ENCODE results near the gene MBOAT7.
A peak's percentile ranks its signal among the peaks of the same experiment; 100 is the strongest.
"Not testable (repeated sequence)": the region's sequence is repeated elsewhere in the genome, so short reads cannot be mapped to it uniquely, and the experiment has no call there.

Gene MBOAT7

DNA sequence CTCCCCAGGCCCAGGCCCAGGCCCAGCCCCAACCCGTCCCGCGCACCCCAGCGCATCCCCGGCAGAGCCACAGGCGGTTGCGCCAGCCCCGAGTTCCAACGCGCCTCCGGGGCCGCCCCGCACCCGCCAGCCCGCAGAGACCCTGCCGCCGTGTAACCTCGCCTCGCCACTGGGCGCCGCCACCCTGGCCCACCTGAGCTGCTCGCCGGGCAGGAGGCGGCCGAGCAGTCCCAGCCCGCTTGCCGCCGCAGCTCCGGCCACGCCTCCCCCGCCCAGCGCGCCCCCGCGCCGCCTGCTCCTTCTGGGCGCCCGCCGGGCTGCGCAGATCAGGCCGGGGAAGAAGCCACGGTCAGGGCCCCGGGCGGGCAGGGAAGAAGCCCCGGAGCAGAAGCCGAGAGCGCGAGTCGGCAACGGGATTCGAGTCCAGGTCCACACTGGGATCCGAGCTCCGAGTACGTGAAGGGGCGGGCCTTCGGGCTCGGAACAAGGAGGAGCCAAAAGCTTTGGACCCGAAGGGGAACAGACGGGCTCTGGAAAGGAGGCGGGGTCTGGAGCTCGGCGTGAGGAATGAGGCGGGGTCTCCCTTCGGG is at the start of gene MBOAT7:
MBOAT7 (minus strand) TSS at position 436 of the 590 bp plus-strand sequence. CDS start 1,072 bp downstream, outside the sequence.
- DNase-seq, result no peak

GRCh38 chr19:54233941-54234340 is 44.6 kb upstream of the MBOAT7 start:
- DNase-seq, result no peak

DNA sequence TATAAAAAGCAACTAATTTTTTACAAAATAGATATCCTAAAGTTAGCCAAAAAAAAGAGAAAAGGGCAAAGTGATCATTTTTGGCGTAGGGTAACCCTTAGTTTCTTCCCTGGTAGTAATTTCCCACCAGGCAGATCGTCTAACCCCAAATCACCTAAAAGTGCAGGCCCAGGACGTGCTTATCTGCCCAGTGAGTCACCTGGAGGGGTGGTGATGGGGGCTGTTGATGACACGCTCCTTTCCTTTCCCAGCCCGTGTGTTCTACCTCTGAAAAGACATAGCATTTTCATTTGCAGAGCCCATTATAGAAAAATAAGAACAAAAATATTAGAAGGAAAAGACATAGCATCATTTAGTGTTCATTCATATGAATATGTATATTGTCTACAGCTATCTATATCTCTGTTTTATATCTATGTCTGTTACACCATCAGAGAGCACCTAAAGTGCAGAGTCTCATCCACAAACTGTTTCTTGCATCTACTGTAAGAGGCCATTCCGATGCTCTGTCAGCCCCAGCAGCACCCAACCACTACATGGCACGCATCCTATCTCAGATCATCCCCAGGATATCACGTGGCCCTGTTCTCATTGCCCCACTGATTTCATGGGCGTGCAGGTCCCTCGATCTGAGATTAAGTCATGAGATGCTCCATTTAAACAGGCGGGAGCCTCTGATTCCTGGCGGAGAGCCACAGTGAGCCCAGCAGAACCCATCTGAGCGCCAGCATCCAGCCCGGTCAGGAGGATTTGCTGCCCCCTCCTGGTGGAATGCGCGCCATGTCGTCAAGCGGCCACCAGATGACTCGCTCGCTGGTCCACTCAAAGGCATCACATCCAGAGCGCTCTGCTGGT is 41.9 kb upstream of the MBOAT7 start:
- DNase-seq, result peak; percentile 96 to 97

- no peak for DNase-seq
These were observed 40.7 kb upstream of the MBOAT7 start for GRCh38 chr19:54230031-54230430.

DNA sequence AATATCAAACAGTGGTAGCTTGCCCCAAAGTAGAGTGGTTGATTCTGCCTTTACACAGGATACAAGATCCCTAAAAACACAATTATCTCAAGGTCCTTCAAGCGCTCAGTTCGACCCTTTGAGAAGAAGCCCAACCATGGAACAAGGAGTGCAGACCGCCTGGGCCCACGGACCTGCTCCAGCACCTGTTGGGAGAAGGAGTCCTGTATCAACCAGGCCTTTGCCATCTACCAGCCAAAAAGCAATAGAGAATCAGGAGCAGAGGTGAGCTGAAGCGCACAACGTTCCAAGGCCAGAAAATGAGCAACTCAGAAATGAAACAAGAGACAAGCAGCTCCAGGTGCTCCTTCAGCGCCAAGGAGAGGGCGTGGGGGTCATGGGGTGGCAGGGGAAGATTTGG is 39.8 kb upstream of the MBOAT7 start:
- no peak for DNase-seq

DNA sequence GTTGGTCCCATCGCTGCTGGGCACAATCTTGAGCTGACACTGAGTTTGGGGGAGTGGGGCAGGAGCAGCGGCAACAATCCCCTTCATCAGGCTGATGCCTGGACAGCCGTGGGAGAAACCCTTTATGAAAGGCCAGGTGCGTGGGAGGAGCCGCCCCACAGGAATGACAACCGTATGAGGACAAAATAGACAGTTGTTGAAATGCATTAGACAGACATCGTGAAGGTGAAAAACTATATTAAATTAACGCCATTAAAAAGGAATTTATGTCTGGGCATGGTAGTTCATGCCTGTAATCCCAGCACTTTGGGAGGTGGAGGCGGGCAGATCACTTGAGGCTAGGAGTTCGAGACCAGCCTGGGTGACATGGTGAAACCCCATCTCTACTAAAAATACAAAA is 35.2 kb upstream of the MBOAT7 start:
- not testable (repeated sequence) for DNase-seq

GRCh38 chr19:54223937-54224281 is 34.5 kb upstream of the MBOAT7 start:
- DNase-seq, result not testable (repeated sequence)

GRCh38 chr19:54223277-54223936 is 34.0 kb upstream of the MBOAT7 start:
- not testable (repeated sequence) for DNase-seq

- DNase-seq, result not testable (repeated sequence)
These were observed 33.3 kb upstream of the MBOAT7 start, which contains the start of gene LILRB3 for GRCh38 chr19:54222474-54223276. Gene LILRB3, minus strand, starts transcription at chr19:54223007. Its CDS starts 31 bp downstream, at chr19:54222976.

- not testable (repeated sequence) for DNase-seq
These were observed 32.6 kb upstream of the MBOAT7 start for GRCh38 chr19:54221947-54222346.

- DNase-seq, result not testable (repeated sequence)
These were observed 30.3 kb upstream of the MBOAT7 start for GRCh38 chr19:54219702-54220101.

DNA sequence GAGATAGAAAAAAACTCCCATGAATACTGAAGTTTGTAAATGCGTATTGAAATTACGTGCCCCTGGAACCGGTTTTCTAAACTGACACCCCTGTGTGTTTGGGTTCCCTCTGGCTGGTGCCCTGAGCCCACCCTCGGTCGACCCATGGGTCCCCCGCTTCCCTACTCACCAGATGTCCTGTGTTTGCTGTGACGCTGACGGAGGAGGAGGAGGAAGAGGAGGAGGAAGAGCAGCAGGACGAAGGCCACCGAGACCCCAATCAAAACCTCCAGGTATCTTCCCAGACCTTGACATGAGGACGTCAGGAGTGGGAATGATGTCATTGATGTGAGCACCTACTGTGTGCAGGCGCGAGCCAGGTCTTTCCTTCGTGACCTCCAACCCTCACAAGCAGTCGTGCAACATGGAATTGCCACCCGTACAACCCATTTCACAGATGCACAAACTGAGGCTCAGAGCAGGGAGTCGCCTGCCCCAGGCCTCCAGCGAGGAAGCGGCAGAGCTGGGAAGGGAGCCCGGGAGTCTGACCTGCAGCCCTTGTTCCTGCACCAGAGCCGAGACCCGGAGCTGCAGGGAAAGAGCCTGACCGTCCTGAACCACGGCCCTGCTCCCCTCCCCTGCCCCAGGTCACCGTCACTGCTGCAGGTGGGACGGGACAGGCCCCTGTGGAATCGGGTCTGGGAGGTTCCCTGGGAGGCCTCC is 29.7 kb upstream of the MBOAT7 start:
- no peak for DNase-seq

DNA sequence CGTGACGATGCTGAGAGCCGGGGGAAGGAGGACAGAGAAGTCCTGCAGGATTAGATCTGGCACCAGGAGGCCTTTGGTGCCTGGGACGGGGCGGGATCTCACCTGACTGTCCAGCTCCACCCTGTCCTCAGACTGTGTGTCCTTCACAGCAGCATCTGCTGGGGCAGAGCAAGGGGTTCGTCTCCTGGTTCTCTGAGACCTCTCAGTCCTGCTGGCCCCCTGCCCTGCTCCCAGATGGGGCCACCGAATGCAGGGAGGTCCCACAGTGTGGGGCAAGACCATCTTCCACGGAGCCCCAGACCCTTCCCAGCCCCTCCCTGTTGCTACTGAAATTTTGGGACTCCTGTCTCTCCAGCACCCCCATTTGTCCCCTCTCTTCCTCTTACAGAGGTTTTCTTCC is 28.9 kb upstream of the MBOAT7 start:
- no peak for DNase-seq

DNA sequence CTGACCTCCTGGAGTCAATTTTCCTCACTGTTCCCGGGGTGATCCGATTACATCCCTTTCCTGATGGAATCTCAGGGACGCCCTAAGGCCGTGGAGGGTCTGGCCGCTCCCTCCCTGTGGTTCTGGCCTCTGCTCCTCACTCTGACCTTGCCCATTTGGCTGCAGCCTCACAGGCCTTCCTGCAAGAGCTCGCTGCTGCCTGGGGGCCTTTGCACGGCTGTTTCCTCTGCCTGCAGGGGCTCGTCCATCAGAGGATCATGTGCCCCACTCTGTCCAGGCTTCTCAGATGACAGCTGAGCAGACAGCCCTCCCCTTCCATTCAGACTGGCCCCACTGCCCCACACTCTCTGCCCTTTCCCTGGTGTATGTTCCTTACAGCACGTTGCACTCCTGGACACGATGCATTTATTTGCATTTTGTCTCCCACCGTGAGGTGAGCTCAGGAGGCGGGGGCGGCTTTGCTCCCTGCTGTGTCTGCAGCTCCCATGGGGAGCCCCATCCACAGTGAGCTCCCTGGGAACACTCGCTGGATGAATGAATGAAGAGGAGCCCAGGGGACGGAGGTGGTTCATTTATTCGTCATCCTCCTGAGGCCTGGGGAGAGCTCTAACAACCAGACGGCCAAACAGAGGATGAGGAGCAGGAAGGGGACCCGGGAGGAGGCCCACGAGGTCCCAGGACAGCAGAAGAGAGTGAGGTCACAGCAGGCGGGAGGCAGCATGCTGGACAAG is 28.3 kb upstream of the MBOAT7 start:
- DNase-seq, result not testable (repeated sequence)

DNA sequence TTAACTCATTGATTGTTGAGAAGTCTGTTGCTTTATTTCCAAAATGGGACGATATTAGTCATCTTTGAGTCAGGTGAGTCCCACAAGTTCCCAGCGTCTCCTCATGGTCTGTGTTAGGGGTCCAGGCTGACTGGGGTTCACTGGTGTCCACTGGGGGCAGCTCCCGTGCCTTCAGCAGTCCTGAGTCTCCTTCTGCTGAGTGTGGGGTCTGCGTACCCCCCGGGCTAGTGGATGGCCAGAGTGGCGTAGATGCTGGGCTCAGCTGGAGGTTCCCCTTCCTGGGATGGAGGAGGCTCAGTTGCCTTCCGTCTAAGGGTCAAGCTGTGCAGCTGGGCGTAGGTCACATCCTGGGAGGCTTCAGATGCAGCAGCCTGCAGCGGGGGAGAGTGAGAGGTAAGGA is 27.5 kb upstream of the MBOAT7 start:
- no peak for DNase-seq

GRCh38 chr19:54214734-54215133 is 25.4 kb upstream of the MBOAT7 start:
- not testable (repeated sequence) for DNase-seq

DNA sequence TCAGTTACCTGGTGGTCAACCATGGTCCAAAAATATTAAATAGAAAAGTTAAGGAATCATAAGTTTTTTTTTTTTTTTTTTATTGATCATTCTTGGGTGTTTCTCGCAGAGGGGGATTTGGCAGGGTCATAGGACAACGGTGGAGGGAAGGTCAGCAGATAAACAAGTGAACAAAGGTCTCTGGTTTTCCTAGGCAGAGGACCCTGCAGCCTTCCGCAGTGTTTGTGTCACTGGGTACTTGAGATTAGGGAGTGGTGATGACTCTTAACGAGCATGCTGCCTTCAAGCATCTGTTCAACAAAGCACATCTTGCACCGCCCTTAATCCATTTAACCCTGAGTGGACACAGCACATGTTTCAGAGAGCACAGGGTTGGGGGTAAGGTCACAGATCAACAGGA is 24.8 kb upstream of the MBOAT7 start:
- not testable (repeated sequence) for DNase-seq

GRCh38 chr19:54211235-54211634 is 21.9 kb upstream of the MBOAT7 start:
- DNase-seq, result no peak

- DNase-seq, result peak; percentile 32 to 51
These were observed 20.6 kb upstream of the MBOAT7 start for GRCh38 chr19:54209811-54210494.

- DNase-seq, result peak in 1 of 2 experiments; percentile 34
These were observed 19.9 kb upstream of the MBOAT7 start for GRCh38 chr19:54209058-54209810.
